GM23248 (cell line): Measurements from ENCODE around the gene PRKCQ.
"Not testable (repeated sequence)": the region's sequence is repeated elsewhere in the genome, so short reads cannot be mapped to it uniquely, and the experiment has no call there.

Experiments used
- EZH2 ChIP-seq: fragments of 200-600 bp; sonication (generic); IDR thresholded peaks from 2 replicates; pipeline ENCODE4 v1.6.1; 2018; ENCODE audit warnings: antibody characterized with exemption, mild to moderate bottlenecking; ENCODE audit not compliant: insufficient read depth, poor library complexity, severe bottlenecking
- EZH2phosphoT487 ChIP-seq: fragments of 200-600 bp; sonication (generic); IDR thresholded peaks from 2 replicates; pipeline ENCODE4 v1.6.1; 2018; ENCODE audit warnings: antibody characterized with exemption, moderate library complexity, mild to moderate bottlenecking, low read depth; ENCODE audit not compliant: insufficient read depth

DNA sequence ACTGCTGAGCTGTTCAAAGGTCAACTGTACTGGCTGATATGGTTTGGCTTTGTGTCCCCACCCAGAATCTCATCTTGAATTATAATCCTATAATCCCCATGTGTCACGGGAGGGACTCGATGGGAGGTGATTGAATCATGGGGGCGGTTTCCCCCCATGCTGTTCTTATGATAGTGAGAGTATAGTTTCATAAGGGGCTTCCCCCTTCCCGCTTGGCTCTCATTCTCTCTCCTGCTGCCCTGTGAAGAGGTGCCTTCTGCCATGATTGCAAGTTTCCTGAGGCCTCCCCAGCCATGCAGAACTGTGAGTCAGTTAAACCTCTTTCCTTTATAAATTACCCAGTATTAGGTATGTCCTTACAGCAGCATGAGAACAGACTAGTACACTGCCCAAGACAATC is 140.2 kb downstream of the PRKCQ start:
- TF ChIP-seq EZH2, EZH2phosphoT487: not testable (repeated sequence)
